Left lung (tissue), 14 donors: ENCODE data around the gene KLC1. TPM values are rescaled to one million over a fixed set of nuclear protein-coding genes. Genes with fewer than 3 reads are reported as not detected.

ENCODE experiments used
- ATAC-seq: fragments of 200-7000 bp; cut with Tn5 transposase; one replicate; pipeline ENCODE4 v1.9.1; 2020; ENCODE audit warnings: moderate library complexity
- DNase-seq, 4 donors: peaks; one replicate each; pipeline ENCODE4 v3.0.0-alpha.2; 2013 to 2020
- H3K27ac ChIP-seq, 2 donors: fragments of 200-600 bp; sonication (generic) in 1 of 2; one replicate each; pipeline versions ENCODE4 v1.5.0 to v1.8.0; 2020 to 2021
- H3K27me3 ChIP-seq, 2 donors: fragments of 200-600 bp; sonication (generic) in 1 of 2; one replicate each; pipeline versions ENCODE4 v1.5.0 to v1.8.0; 2020 to 2021
- H3K36me3 ChIP-seq, 2 donors: fragments of 200-600 bp; sonication (generic) in 1 of 2; one replicate each; pipeline versions ENCODE4 v1.5.0 to v1.8.0; 2020 to 2021
- H3K4me1 ChIP-seq, 2 donors: fragments of 200-600 bp; one replicate each; pipeline ENCODE4 v1.8.0; 2021
- H3K4me3 ChIP-seq, 2 donors: fragments of 200-600 bp; sonication (generic) in 1 of 2; one replicate each; pipeline versions ENCODE4 v1.5.0 to v1.8.0; 2020 to 2021; ENCODE audit warnings: mild to moderate bottlenecking in 1 of 2
- H3K9me3 ChIP-seq, 2 donors: fragments of 200-600 bp; sonication (generic) in 1 of 2; one replicate each; pipeline versions ENCODE4 v1.5.0 to v1.8.0; 2020 to 2021
- intact Hi-C, 2 donors: fragments of 100-400 bp; cut with DNase I; formaldehyde crosslinking; loops; one replicate each; pipeline versions ENCODE4 v1.11.2 to v1.14.2; 2022
- long read RNA-seq, 12 donors: library from polyadenylated mRNA in 2 of 12; unstranded in 2 of 12; transcript quantifications; one replicate each; pipeline ENCODE4 v2.0.0 and lab custom pipeline, GENCODE V29; 2019 to 2026
- polyA plus RNA-seq, 6 donors: library from polyadenylated mRNA; unstranded; fragments of 120-200 nt; gene quantifications; one replicate each; pipeline ENCODE4 v1.2.1, GENCODE V29; 2013; ENCODE audit not compliant: insufficient read length in 6 of 6
- total RNA-seq, 2 donors: library from RNA; stranded (reverse); fragmentation: NEBNext Ultra II Directional; extraction: Animal tissue kit (Norgen Biotek cat#: 25700); gene quantifications; one replicate each; pipeline ENCODE4 v1.2.1, GENCODE V29; 2021
- TF ChIP-seq, protein P1 (sequence below), 2 donors: fragments of 200-600 bp; sonication (generic) in 1 of 2; IDR thresholded peaks; one replicate each; pipeline versions ENCODE4 v1.5.0 to v1.8.0; 2021; ENCODE audit warnings: antibody characterized with exemption in 2 of 2
- donor health status: DM: no; HTN: yes; CAD: no.
- donor health status: DM: no; HTN: no; CAD: no.

KLC1 gene
- total RNA-seq (100 to 1,000 TPM; 152 to 167 TPM), polyA plus RNA-seq (100 to 1,000 TPM; 126 to 185 (median 153) TPM)
- long read RNA-seq, donor 1, full-length matches to known transcripts: 21 of 41 reads
- long read RNA-seq, donor 1, partial matches to known transcripts: 20 of 41 reads
- long read RNA-seq, donor 1, other reads (novel, unspliced or antisense): 0 of 41 reads
- long read RNA-seq, donor 2, transcript KLC1-221 (2 exons, 1,150 nt): major isoform, 6 of 27 reads
- long read RNA-seq, donor 2, partial matches to known transcripts: 11 of 27 reads
- long read RNA-seq, donor 2, other reads (novel, unspliced or antisense): 0 of 27 reads
- long read RNA-seq, donor 3, full-length matches to known transcripts: 10 of 10 reads
- long read RNA-seq, donor 3, partial matches to known transcripts: 0 of 10 reads
- long read RNA-seq, donor 3, other reads (novel, unspliced or antisense): 0 of 10 reads
- long read RNA-seq, donor 4, full-length matches to known transcripts: 18 of 43 reads
- long read RNA-seq, donor 4, partial matches to known transcripts: 20 of 43 reads
- long read RNA-seq, donor 4, other reads (novel, unspliced or antisense): 5 of 43 reads
- long read RNA-seq, donor 5, partial matches to known transcripts: 6 of 18 reads
- long read RNA-seq, donor 5, other reads (novel, unspliced or antisense): 0 of 18 reads
- long read RNA-seq, donor 6, full-length matches to known transcripts: 15 of 31 reads
- long read RNA-seq, donor 6, partial matches to known transcripts: 16 of 31 reads
- long read RNA-seq, donor 6, other reads (novel, unspliced or antisense): 0 of 31 reads
- long read RNA-seq, donor 7, partial matches to known transcripts: 0 of 12 reads
- long read RNA-seq, donor 7, other reads (novel, unspliced or antisense): 0 of 12 reads
- long read RNA-seq, donor 8, partial matches to known transcripts: 0 of 10 reads
- long read RNA-seq, donor 8, other reads (novel, unspliced or antisense): 0 of 10 reads
- long read RNA-seq, donor 9: 0 reads
- long read RNA-seq, donor 10, full-length matches to known transcripts: 12 of 23 reads
- long read RNA-seq, donor 10, partial matches to known transcripts: 7 of 23 reads
- long read RNA-seq, donor 10, other reads (novel, unspliced or antisense): 4 of 23 reads
- long read RNA-seq, donor 11: 0 reads
- long read RNA-seq, donor 12, full-length matches to known transcripts: 17 of 17 reads
- long read RNA-seq, donor 12, partial matches to known transcripts: 0 of 17 reads
- long read RNA-seq, donor 12, other reads (novel, unspliced or antisense): 0 of 17 reads

DNA sequence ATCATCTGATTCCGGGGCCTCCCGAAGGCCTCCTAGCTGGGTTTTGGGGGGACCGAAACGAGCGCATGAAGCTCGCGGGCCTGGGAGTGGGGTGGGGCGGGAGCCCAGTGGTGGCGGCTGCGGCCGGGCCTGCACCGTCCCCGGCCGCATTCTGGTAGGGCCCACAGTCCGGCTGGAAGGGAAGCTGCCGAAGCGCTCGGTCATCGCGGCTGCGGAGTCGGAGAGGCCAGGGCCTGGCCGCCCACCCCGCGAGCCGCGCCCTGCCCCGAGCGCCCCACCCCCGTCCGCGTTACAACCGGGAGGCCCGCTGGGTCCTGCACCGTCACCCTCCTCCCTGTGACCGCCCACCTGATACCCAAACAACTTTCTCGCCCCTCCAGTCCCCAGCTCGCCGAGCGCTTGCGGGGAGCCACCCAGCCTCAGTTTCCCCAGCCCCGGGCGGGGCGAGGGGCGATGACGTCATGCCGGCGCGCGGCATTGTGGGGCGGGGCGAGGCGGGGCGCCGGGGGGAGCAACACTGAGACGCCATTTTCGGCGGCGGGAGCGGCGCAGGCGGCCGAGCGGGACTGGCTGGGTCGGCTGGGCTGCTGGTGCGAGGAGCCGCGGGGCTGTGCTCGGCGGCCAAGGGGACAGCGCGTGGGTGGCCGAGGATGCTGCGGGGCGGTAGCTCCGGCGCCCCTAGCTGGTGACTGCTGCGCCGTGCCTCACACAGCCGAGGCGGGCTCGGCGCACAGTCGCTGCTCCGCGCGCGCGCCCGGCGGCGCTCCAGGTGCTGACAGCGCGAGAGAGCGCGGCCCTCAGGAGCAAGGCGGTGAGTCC, at the start of gene KLC1:
Gene KLC1 (plus strand): TSS at position 528 of the 819 bp plus-strand sequence. CDS start 25,354 bp downstream, outside the sequence.
- ATAC-seq (peak; percentile 81), DNase-seq (peak; percentile 82 to 96 (median 86))
- Histone ChIP-seq H3K4me3 (peak within 1 kb of the TSS; percentile 87 to 100), H3K9me3 (no peaks in the 10 kb centered on the region), H3K27ac (peak within 1 kb of the TSS; percentile 94 to 98), H3K27me3 (no peaks in the 10 kb centered on the region), H3K4me1 (peaks cover 37 to 78% of the 10 kb centered on the region in 2 donors), H3K36me3 (peaks cover 0 to 12% of the 10 kb centered on the region in 2 donors)
- TF ChIP-seq, protein P1, sequence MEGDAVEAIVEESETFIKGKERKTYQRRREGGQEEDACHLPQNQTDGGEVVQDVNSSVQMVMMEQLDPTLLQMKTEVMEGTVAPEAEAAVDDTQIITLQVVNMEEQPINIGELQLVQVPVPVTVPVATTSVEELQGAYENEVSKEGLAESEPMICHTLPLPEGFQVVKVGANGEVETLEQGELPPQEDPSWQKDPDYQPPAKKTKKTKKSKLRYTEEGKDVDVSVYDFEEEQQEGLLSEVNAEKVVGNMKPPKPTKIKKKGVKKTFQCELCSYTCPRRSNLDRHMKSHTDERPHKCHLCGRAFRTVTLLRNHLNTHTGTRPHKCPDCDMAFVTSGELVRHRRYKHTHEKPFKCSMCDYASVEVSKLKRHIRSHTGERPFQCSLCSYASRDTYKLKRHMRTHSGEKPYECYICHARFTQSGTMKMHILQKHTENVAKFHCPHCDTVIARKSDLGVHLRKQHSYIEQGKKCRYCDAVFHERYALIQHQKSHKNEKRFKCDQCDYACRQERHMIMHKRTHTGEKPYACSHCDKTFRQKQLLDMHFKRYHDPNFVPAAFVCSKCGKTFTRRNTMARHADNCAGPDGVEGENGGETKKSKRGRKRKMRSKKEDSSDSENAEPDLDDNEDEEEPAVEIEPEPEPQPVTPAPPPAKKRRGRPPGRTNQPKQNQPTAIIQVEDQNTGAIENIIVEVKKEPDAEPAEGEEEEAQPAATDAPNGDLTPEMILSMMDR (IDR thresholded peaks at IDR 0.05): no peak
- intact Hi-C loops: no loop called here

DNA sequence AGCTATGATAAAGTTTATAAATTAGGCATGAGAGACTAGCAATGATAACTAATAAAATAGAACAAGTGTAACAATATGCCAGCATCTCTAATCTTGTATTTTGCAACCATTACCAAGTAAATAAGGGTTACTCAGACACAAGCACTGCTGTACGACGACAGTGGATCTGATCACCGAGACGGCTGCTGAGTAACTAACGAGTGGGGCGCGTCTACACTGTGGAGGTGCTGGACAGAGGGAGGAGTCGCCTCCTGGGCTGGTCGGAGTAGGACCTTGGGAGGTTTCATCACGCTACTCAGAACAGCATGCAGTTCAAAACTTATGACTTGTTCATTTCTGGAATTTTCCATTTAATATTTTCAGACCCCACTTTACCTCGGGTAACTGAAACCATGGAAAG, 47.8 kb upstream of the KLC1 start:
- intact Hi-C loops: no loop called here
- H3K9me3 ChIP-seq: no peaks in the 10 kb centered on the region
- no peak overlapping the region for H3K27ac ChIP-seq
- H3K27me3 ChIP-seq: no peaks in the 10 kb centered on the region
- TF ChIP-seq, protein P1 (IDR thresholded peaks at IDR 0.05): no peak
- no peak for DNase-seq
- H3K36me3 ChIP-seq: peaks cover 0 to 42% of the 10 kb centered on the region in 2 donors
- no peak overlapping the region for H3K4me3 ChIP-seq
- no peak for ATAC-seq
- peaks cover 3 to 19% of the 10 kb centered on the region in 2 donors for H3K4me1 ChIP-seq

DNA sequence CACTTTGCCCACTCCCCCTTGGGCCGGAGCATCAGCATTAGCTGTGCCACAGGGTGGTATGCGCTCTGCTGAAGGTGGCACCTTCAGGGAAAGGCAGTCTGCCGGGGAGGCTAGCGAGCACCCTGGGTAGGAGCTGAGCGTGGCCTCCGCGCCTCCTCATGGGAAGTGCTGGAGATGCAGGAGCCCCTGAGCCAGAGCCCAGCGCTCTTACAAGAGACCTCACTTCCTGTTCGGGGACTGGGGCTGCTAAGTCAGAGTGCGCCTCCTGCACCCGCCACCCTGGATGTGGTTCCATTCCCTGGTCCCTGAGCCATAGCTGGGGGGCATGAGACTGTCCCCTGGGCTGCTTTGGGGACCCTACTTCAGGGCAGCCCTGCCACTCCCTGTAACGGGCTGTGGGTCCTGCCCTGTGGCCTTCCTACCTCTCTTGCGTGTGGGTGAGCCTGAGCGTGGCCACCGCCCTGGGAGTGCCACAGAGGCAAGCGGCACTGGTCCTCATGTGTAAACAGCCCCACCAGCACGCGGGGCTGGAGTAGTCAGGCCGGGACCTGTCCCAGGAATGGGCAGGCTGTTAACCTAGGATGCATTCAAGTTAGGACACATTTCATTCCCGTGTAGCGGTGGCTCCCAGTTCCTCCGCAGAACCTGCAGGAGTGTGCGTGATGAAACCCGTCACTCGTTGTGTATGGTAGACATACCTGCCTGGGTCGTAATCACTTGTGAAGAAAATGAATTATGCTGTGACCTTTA, 46.9 kb upstream of the KLC1 start:
- Histone ChIP-seq H3K4me1 (peaks cover 0 to 10% of the 10 kb centered on the region in 2 donors), H3K9me3 (no peaks in the 10 kb centered on the region), H3K36me3 (peaks cover 0 to 38% of the 10 kb centered on the region in 2 donors), H3K27me3 (no peaks in the 10 kb centered on the region), H3K4me3 (no peak overlapping the region), H3K27ac (no peak overlapping the region)
- intact Hi-C loops: no loop called here
- DNase-seq: no peak
- ATAC-seq: no peak
- TF ChIP-seq, protein P1 (IDR thresholded peaks at IDR 0.05): no peak

DNA sequence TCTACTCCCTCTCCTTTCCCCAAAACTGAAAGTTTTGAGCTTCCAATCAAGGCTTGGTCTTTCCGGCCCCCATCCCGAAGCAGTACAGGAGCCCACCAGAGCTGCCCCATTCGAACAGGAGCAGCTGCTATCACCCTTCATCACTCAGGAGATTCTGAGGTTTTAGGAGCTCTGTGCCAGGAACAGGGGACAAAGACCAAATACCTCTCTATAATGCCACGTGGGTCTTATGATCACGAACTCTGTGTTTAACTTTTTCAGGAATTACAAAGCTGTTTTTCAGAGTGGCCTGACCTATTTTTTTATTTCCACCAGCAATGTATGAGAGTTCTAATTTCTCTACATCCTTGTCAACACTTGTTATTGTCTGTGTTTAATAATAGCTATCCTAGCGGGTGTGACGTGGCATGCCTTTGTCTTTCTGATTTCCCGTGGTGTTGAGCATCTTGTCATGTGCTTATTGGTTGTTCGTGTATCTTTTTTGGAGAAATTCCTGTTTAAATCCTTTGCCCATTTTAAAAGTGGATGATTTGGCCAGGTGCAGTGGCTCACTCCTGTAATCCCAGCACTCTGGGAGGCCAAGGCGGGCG, 44.6 kb upstream of the KLC1 start:
- TF ChIP-seq, protein P1 (IDR thresholded peaks at IDR 0.05): no peak
- Histone ChIP-seq H3K4me1 (no peaks in the 10 kb centered on the region), H3K27ac (no peak overlapping the region), H3K4me3 (no peak overlapping the region), H3K9me3 (no peaks in the 10 kb centered on the region), H3K36me3 (peaks cover 0 to 38% of the 10 kb centered on the region in 2 donors), H3K27me3 (no peaks in the 10 kb centered on the region)
- intact Hi-C loops: no loop called here
- no peak for ATAC-seq
- no peak for DNase-seq
